HEK293 (cell line): ENCODE results near the gene MCHR1.

ENCODE experiments used
- ATF2 ChIP-seq: fragments of 450-650 bp; formaldehyde crosslinking; IDR thresholded peaks from 2 replicates; pipeline ENCODE4 v1.5.1; 2016; ENCODE audit warnings: missing biosample characterization, missing genetic modification characterization, low read depth
- GLIS2 ChIP-seq: fragments of 450-650 bp; formaldehyde crosslinking; IDR thresholded peaks from 2 replicates; pipeline ENCODE4 v1.5.1; 2016; ENCODE audit warnings: missing biosample characterization, missing genetic modification characterization
- KLF10 ChIP-seq: fragments of 450-650 bp; IDR thresholded peaks from 2 replicates; pipeline ENCODE4 v1.5.1; 2018; ENCODE audit warnings: missing biosample characterization, mild to moderate bottlenecking, missing genetic modification characterization
- KLF16 ChIP-seq: fragments of 450-650 bp; formaldehyde crosslinking; IDR thresholded peaks from 2 replicates; pipeline ENCODE4 v1.5.1; 2017; ENCODE audit warnings: missing biosample characterization, missing genetic modification characterization
- MZF1 ChIP-seq: fragments of 450-650 bp; formaldehyde crosslinking; IDR thresholded peaks from 2 replicates; pipeline ENCODE4 v1.5.1; 2017; ENCODE audit warnings: missing biosample characterization, missing genetic modification characterization, borderline replicate concordance
- OSR2 ChIP-seq: fragments of 450-650 bp; formaldehyde crosslinking; IDR thresholded peaks from 2 replicates; pipeline ENCODE4 v1.5.1; 2016; ENCODE audit warnings: missing biosample characterization, missing genetic modification characterization
- PRDM10 ChIP-seq: fragments of 450-650 bp; formaldehyde crosslinking; IDR thresholded peaks from 2 replicates; pipeline ENCODE4 v1.5.1; 2016; ENCODE audit warnings: missing biosample characterization, missing genetic modification characterization
- PRDM4 ChIP-seq: fragments of 450-650 bp; formaldehyde crosslinking; IDR thresholded peaks from 2 replicates; pipeline ENCODE4 v1.5.1; 2017; ENCODE audit warnings: missing biosample characterization, missing genetic modification characterization
- PRDM6 ChIP-seq: fragments of 450-650 bp; formaldehyde crosslinking; IDR thresholded peaks from 2 replicates; pipeline ENCODE4 v1.5.1; 2017; ENCODE audit warnings: missing biosample characterization, missing genetic modification characterization
- TRIM28 ChIP-seq: IDR thresholded peaks from 2 replicates; pipeline ENCODE4 v1.6.1; 2011; ENCODE audit warnings: low read length, control low read depth, borderline replicate concordance
- WT1 ChIP-seq: fragments of 450-650 bp; formaldehyde crosslinking; IDR thresholded peaks from 2 replicates; pipeline ENCODE4 v1.5.1; 2016; ENCODE audit warnings: missing biosample characterization, missing genetic modification characterization
- ZBTB17 ChIP-seq: fragments of 450-650 bp; formaldehyde crosslinking; IDR thresholded peaks from 2 replicates; pipeline ENCODE4 v1.5.1; 2016; ENCODE audit warnings: missing biosample characterization, missing genetic modification characterization
- ZBTB21 ChIP-seq: fragments of 450-650 bp; formaldehyde crosslinking; IDR thresholded peaks from 2 replicates; pipeline ENCODE4 v1.5.1; 2017; ENCODE audit warnings: missing biosample characterization, missing genetic modification characterization
- ZBTB8A ChIP-seq: fragments of 450-650 bp; formaldehyde crosslinking; IDR thresholded peaks from 2 replicates; pipeline ENCODE4 v1.5.1; 2016; ENCODE audit warnings: missing biosample characterization, missing genetic modification characterization
- ZIC2 ChIP-seq: fragments of 450-650 bp; formaldehyde crosslinking; IDR thresholded peaks from 2 replicates; pipeline ENCODE4 v1.5.1; 2016; ENCODE audit warnings: missing biosample characterization, missing genetic modification characterization
- ZNF157 ChIP-seq: fragments of 450-650 bp; formaldehyde crosslinking; IDR thresholded peaks from 2 replicates; pipeline ENCODE4 v1.5.1; 2016; ENCODE audit warnings: missing biosample characterization, missing genetic modification characterization
- ZNF274 ChIP-seq, 2 experiments: fragments of 200-500 bp in 1 of 2; fragments of 450-650 bp in 1 of 2; sonication (Bioruptor generic) in 1 of 2; formaldehyde crosslinking in 1 of 2; IDR thresholded peaks; 2 replicates each; pipeline versions ENCODE4 v1.5.1 to v1.6.1; 2014 to 2016; ENCODE audit warnings: borderline replicate concordance in 1 of 2, inconsistent platforms in 1 of 2, low read length in 1 of 2, missing biosample characterization in 1 of 2, missing genetic modification characterization in 1 of 2
- ZNF423 ChIP-seq: fragments of 450-650 bp; formaldehyde crosslinking; IDR thresholded peaks from 2 replicates; pipeline ENCODE4 v1.5.1; 2016; ENCODE audit warnings: missing biosample characterization, missing genetic modification characterization
- ZNF510 ChIP-seq: fragments of 450-650 bp; formaldehyde crosslinking; IDR thresholded peaks from 2 replicates; pipeline ENCODE4 v1.5.1; 2018; ENCODE audit warnings: mild to moderate bottlenecking, missing genetic modification characterization, missing biosample characterization; ENCODE audit not compliant: insufficient replicate concordance
- ZNF585B ChIP-seq: fragments of 450-650 bp; formaldehyde crosslinking; IDR thresholded peaks from 2 replicates; pipeline ENCODE4 v1.5.1; 2016; ENCODE audit warnings: missing biosample characterization, missing genetic modification characterization
- ZNF610 ChIP-seq: fragments of 450-650 bp; formaldehyde crosslinking; IDR thresholded peaks from 2 replicates; pipeline ENCODE4 v1.5.1; 2016; ENCODE audit warnings: missing biosample characterization, missing genetic modification characterization, borderline replicate concordance
- ZNF621 ChIP-seq: fragments of 450-650 bp; formaldehyde crosslinking; IDR thresholded peaks from 2 replicates; pipeline ENCODE4 v1.5.1; 2017; ENCODE audit warnings: missing biosample characterization, missing genetic modification characterization
- ZNF624 ChIP-seq: fragments of 450-650 bp; formaldehyde crosslinking; IDR thresholded peaks from 2 replicates; pipeline ENCODE4 v1.5.1; 2017; ENCODE audit warnings: missing biosample characterization, missing genetic modification characterization
- ZNF645 ChIP-seq: fragments of 450-650 bp; formaldehyde crosslinking; IDR thresholded peaks from 2 replicates; pipeline ENCODE4; 2016; ENCODE audit warnings: missing biosample characterization, missing genetic modification characterization
- ZNF785 ChIP-seq: fragments of 450-650 bp; formaldehyde crosslinking; IDR thresholded peaks from 2 replicates; pipeline ENCODE4 v1.5.1; 2016; ENCODE audit warnings: missing biosample characterization, missing genetic modification characterization
- ZSCAN4 ChIP-seq: fragments of 450-650 bp; formaldehyde crosslinking; IDR thresholded peaks from 2 replicates; pipeline ENCODE4 v1.5.1; 2017; ENCODE audit warnings: missing biosample characterization, missing genetic modification characterization
- ZXDB ChIP-seq: fragments of 450-650 bp; formaldehyde crosslinking; IDR thresholded peaks from 2 replicates; pipeline ENCODE4 v1.5.1; 2016; ENCODE audit warnings: missing biosample characterization, missing genetic modification characterization

MCHR1 gene

GRCh38 chr22:40634119-40634903 is 45.0 kb upstream of the MCHR1 start (continued):
- TF ChIP-seq PRDM4 (tag by site-specific recombination) (peak; percentile 85), TRIM28 (peak; percentile 77; the same call in 1 of the 2 replicates), ZXDB (tag by site-specific recombination) (peak; percentile 84), PRDM10 (tag by site-specific recombination) (peak; percentile 74), KLF10 (tag by site-specific recombination) (peak; percentile 72), ZNF624 (tag by site-specific recombination) (no peak), ZBTB17 (peak; percentile 48), ZSCAN4 (tag by site-specific recombination) (0 out of 2 replicates have a peak, but pooled peaks have one; percentile 20), ZNF621 (tag by site-specific recombination) (no peak), ZNF585B (tag by site-specific recombination) (no peak), ZIC2 (tag by site-specific recombination) (no peak), GLIS2 (tag by site-specific recombination) (no peak), PRDM6 (peak; percentile 99), ZNF785 (no peak), ZNF510 (tag by site-specific recombination) (no peak), ZNF157 (tag by site-specific recombination) (no peak), KLF16 (0 out of 2 replicates have a peak, but pooled peaks have one; percentile 15), ZBTB21 (tag by site-specific recombination) (0 out of 2 replicates have a peak, but pooled peaks have one; percentile 45), ZNF274 (IDR thresholded peaks at IDR 0.05; ENCODE audit: low read length) (no peak), ZNF274 (tag by site-specific recombination; IDR thresholded peaks at IDR 0.05; ENCODE audit: borderline replicate concordance) (no peak), WT1 (peak; percentile 83), OSR2 (tag by site-specific recombination) (peak; percentile 92), ZNF423 (tag by site-specific recombination) (no peak), MZF1 (tag by site-specific recombination) (peak; percentile 80; the same call in 1 of the 2 replicates), ATF2 (tag by site-specific recombination) (peak; percentile 88), ZBTB8A (tag by site-specific recombination) (peak; percentile 89), ZNF645 (no peak), ZNF610 (0 out of 2 replicates have a peak, but pooled peaks have one; percentile 22)
